ENCODE measurements around the gene GSK3A. TPM values are rescaled to one million over a fixed set of nuclear protein-coding genes. Genes with fewer than 3 reads are reported as not detected.

The GSK3A gene
- total and polyA plus RNA-seq, 9 of the 15 experiments (the other 6 are each of a cell fraction or from before 2014, with no cell fraction given) = 0.62 to 90.7 (median 33.3) TPM

GRCh38 chr19:42217520-42218437 is 24.6 kb downstream of the GSK3A start, which contains the start of gene DEDD2 (continued):
- peak; percentile 46 for TF ChIP-seq CTCFL (IDR thresholded peaks at IDR 0.05; ENCODE audit: borderline replicate concordance, insufficient read depth, low read depth, low read length, poor library complexity, severe bottlenecking)
- no peak for TF ChIP-seq ZSCAN29 (IDR thresholded peaks at IDR 0.05)
- TF ChIP-seq ELK3 (CRISPR knock-in tag; IDR thresholded peaks at IDR 0.05) = no peak
- peak; percentile 68 for TF ChIP-seq ATF3 (IDR thresholded peaks at IDR 0.05)
- no peak for TF ChIP-seq ATF3 (CRISPR knock-in tag; conservative IDR thresholded peaks at IDR 0.05)
- no peak for TF ChIP-seq ZNF444 (CRISPR knock-in tag; IDR thresholded peaks at IDR 0.05)
- no peak for TF ChIP-seq DLX4 (CRISPR knock-in tag; IDR thresholded peaks at IDR 0.05)
- TF ChIP-seq ZBTB7A (IDR thresholded peaks at IDR 0.05; ENCODE audit: borderline replicate concordance, control insufficient read depth, low read depth, low read length) = no peak
- no peak for TF ChIP-seq KHSRP (IDR thresholded peaks at IDR 0.05)
- TF ChIP-seq MECOM (CRISPR knock-in tag; IDR thresholded peaks at IDR 0.05) = no peak
- TF ChIP-seq ZBTB49 (CRISPR knock-in tag; IDR thresholded peaks at IDR 0.05; ENCODE audit: borderline replicate concordance) = no peak
- TF ChIP-seq TFAM (CRISPR knock-in tag; conservative IDR thresholded peaks at IDR 0.05) = no peak
- no peak for TF ChIP-seq MAFK (IDR thresholded peaks at IDR 0.05; ENCODE audit: low read length)
- TF ChIP-seq ELF1 (tag; IDR thresholded peaks at IDR 0.05) = peak; percentile 80
- no peak for TF ChIP-seq ZNF561 (CRISPR knock-in tag; conservative IDR thresholded peaks at IDR 0.05)
- 0 out of 2 replicates have a peak, but pooled peaks have one; percentile 2 for TF ChIP-seq ETV5 (CRISPR knock-in tag; IDR thresholded peaks at IDR 0.05; ENCODE audit: low read depth)
- no peak for TF ChIP-seq ZFPM2 (CRISPR knock-in tag; IDR thresholded peaks at IDR 0.05)
- TF ChIP-seq E2F3 (CRISPR knock-in tag; IDR thresholded peaks at IDR 0.05) = no peak
- TF ChIP-seq ZBTB33 (CRISPR knock-in tag; IDR thresholded peaks at IDR 0.05) = no peak
